NCI-H2081 treated with DMSO at 0.1 percent for 48 hours (cell line): ENCODE data around the gene SKAP2.

Source experiments
- DNase-seq: peaks from one replicate; lab custom pipeline; 2025; lab: John Stamatoyannopoulos, UW

SKAP2 gene

DNA sequence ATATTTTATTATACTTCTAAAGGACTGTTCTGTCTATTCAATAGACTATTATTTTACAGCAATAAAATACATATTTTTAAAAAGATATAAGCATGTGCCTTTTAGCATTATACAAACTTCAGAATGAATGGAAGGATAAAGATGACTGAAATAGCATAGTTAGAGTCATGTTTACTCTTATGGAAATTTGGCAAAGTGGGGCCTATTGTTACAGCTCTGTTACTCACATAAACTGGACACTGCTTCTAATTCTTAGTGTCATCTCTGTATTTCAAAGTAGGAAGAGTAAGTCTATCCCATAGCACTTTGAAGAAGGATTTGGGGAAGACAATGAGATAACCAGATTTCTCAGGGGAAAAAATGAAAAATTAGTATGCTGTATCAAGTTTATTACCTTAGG lies 168.2 kb downstream of the SKAP2 start:
- DNase-seq, result no peak

DNA sequence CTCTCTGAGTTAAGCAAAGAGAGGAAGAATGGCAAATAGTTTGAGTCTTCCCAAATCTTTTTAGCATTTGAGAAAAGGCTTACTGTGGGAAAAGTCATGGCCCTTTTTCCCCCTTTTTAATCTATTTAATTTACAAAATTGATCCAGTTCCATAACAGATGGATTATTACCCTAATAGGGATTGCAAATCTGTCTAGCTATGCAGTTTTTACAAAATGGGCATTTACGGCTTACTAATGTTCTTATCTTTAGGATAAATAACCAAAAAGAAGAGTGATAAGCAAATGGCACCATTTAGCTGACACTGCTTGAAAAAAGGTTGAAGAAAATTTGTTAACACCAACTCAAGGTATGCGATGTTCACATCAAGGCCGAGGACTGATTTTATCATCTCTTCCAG lies 169.7 kb downstream of the SKAP2 start:
- no peak for DNase-seq

DNA sequence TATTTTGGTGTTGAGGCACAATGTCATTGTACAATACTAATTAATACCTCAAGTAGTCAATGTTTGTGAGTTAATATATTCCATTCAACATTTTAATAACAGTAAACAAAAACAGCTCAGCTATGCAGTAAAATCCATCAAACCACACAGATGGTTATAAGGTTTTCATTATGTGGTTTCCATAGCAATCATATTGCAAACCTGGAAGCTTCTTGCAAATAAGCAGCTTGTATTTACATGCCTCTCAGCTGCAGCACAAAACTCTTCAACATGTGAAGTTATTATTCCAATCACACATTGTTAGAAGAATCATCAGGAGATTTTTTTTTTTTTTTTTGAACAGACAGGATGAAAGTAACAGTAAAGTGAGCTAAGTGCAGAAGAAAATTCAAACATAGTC lies 170.2 kb downstream of the SKAP2 start:
- DNase-seq, result no peak

DNA sequence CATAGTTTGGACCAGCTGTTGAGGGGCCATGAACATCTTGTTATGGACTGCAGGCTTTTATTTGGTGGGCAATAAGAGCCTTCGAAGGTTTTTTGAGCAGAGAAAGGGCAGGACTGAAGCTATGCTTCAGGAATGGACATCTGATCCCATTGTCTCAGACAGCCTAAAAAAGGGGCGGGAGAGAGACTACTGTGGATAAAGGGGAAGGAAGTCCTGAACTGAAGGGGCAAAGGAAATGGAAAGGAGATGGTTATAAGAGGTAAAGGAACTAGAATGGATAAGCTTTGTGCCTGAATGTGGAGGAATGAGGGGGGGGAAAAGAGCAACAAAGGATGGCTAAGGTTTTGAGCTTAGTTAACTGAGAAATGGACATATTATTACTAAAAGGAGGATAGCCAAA lies 172.5 kb downstream of the SKAP2 start:
- DNase-seq, result no peak

DNA sequence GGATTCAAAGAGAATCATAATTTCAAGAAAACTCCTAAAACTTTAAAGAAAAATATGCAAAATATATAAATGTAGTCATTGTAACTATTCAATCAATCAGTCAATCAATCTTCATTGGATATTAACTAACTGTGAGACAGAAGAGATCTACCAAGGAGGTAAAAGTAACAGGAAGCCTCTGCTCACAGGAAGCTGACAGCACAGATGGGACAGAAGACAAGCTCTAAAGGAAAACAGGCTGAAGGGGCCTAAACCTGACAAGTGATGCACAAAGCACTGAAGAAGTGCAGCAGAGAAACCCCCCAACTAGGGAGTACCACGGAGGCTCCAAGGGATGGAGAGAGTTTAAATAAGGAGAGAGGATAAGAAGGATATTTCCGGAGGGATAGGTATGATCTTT lies 173.0 kb downstream of the SKAP2 start:
- DNase-seq, result no peak

DNA sequence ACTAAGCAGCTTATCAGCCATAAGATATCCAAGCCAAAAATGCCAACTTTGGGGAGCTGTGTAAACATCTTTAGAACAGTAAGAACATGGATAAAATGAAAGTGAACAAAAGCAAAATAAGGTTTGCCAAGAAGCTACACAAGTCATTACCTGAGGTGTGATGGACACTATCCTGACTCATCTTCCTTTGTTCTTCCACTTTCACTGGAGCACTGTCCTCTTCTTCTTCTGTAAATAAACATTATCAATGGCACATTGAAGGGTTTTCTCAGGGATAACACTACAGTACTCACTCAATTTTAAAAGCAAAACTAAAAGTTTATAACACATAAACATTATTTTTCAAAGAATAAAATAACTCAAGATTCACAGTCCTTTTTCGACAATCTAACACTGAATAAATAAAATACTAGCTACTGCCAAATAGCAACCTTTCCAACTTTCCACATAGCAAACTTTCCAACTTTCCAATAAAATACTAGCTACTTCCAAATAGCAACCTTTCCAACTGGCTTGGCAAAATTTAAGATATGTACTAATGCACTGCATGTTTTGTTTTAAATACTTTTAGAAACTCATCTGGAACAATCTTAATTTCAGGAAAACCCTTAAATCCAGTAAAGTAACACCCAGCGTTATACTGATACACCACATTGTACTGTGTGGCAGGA lies 174.1 kb downstream of the SKAP2 start:
- no peak for DNase-seq

DNA sequence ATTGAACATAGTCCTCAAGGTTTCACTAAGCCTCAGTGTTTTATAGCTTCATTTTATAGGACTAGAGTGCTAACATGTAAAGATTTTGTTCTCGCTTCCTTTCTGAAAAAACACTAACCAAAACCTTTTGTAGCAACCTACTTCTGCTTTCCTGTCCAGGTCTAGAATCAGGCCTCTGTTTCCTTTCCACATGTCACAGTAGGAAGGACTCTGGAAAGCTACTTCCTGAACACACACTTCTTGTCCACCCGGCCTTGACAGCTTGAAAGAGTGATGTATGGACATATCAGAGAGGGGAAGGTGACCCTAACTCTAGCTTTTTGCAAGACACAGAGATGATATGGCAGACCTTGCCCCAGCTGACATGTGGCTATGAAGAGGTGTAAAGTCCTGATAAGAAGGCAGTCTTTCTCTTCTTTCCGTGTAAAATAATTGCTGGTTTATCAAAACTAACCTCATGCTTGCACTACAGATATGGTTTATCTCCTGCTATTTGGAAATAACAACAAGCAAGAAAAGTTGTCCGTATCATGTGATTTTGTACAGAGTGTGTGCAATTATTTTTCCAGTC lies 175.4 kb downstream of the SKAP2 start:
- DNase-seq, result no peak

DNA sequence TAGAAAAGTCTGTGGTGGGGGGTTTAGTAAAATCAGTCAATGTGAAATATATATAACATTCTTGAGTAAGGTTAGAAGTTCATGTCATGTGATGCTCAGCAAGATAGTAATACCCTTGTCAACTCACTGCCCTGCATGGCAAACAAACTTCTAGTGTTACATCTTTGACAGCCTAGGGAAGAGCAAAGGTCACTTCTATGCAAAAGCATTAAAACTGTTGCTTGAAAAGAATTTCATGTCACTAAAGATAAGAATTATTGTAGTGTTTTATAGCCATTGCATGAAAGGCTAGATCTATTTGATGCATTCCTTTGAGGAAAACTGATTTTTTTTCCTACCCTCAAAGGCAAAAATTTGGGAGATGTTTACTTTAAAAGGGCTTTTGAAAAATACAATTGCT lies 176.0 kb downstream of the SKAP2 start:
- no peak for DNase-seq

DNA sequence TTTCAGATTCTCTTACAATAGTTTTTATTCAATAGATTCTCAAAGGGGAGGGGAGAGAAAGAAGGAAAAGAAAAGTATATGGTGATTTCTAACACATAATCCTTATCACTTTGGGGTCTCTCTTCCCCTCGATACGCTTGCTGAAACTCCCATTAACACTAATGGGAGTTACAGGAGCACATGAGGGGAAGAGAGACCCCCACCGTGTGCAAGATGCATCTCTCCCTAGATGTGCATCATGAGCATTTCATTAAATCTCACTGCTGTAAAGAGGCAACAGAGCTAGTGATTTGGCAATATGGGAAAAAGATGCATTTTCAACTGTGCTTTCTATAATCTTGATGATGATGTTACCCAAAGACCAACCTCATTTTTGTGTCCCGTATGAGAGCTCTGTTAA lies 177.4 kb downstream of the SKAP2 start:
- DNase-seq, result no peak

DNA sequence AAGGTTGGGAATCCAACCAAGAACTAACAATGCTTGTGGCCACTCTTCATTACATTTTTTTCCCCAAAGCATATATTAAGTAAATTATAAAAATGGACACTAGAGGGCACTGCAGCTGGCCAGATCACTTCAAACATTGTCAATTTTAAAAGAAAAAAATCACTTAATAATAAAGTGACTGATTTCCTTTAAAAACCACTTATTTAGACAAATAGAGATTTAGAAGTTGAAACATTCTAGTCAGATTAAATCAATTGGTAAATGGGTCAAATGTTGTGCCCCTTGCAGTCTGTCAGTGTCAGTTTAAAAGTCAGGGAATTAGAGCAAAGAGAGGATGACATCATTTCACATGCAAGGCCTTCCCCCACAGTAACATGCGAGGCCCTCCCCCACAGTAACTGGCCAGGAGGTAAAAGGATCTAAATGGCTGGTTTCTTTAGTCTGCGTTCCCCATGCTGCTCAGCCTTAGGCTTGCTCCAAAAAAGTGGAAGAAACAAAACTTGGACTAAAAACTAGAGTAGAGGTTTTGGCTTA lies 177.9 kb downstream of the SKAP2 start:
- DNase-seq, result peak; percentile 32

DNA sequence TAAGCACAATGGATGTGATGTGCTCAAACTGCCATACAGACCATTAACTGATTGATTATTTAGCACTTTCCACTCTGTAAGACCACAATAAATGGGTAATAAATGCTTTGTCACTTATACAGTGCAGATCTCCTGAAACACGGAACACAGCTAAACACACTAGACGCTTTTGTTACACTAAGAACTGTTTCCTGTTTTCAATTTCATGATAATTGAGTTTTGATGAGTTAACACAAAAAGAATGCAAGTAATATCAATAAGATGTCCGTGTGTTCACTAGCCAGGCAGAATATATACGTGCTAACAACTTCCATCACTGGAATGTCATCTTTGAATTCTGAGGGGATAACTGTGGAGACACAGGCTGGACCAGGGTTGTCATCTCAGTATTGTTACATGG lies 178.8 kb downstream of the SKAP2 start:
- DNase-seq, result no peak

DNA sequence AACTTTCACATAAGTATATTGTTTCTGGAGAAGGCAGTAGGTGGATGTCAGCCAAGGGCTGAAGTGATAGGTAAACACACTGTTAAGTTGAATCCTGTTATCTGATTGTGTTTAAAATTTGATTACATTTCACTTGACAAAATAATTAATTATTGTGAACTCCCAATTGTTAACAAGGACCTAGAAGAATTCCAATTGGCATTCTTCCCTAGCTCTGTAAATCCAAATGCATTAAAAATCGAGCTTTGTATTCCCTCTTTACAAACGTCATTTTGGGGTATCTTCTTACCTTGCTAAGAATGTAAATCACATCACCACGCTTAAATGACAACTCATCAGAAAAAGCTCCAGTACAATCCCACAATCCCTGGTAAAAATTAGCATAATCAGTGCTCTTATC lies 179.9 kb downstream of the SKAP2 start:
- DNase-seq, result no peak

DNA sequence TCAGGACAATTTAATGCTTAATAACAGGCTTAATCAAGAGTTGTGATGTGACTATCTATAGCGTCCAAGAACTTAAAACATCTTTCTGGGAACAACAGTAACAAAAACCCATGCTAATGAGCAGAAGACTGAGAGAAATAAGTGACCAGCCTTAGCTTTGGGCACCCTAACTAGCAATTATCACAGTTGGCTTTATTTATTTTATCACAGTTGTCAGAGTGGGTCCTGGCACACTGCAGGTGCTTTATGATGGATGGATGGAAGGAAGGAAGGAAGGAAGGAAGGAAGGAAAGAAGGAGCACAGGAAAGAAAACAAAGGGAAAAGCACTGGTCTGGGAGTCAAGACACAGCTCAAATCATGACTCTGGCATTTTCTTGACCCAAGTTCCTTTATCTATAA lies 181.1 kb downstream of the SKAP2 start:
- no peak for DNase-seq

DNA sequence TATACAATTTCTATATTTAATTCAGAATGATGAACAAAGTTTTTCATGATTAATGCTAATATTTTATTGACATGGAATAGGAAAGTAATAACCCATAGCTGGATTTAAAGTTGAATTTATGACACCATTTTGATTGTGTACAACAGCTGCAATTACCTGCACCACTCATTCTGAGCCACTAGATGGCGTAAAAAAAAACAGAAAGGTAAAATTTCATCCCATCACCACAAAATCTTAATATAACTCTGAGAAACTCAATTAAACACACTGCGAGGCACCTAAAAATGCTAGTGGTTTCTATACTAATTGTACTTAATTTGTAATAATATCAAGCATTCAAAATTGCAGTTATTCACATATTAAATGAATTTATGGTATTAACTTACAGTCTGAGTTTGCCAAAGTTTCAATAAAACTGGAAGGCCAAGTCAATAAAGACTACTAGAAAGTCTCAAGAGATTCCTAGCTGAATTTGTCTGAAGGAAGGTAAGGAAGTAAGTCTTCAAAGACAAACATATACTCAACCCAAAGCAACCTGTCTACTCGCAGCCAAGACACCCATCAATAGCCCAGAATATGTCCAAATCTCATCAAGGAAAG lies 182.5 kb downstream of the SKAP2 start:
- DNase-seq, result no peak

DNA sequence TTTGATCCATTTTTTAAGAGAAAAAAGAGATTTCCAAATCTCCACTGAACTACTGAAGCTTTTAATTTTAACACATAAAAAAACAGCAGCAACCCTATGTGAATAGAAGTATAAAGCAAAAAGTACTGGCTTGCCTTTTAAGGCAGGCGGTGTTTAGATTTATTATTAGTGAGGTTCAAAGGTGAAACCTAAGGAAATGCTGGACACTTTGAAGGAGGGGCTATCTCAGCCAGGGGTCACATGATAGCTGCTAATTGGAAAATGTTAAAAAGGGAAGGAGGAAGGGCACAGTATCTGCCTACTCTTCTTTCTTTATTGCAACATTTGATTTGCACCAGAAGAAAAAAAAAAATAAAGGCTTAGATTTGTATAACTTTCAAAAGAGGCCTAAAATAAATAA lies 183.8 kb downstream of the SKAP2 start:
- no peak for DNase-seq

DNA sequence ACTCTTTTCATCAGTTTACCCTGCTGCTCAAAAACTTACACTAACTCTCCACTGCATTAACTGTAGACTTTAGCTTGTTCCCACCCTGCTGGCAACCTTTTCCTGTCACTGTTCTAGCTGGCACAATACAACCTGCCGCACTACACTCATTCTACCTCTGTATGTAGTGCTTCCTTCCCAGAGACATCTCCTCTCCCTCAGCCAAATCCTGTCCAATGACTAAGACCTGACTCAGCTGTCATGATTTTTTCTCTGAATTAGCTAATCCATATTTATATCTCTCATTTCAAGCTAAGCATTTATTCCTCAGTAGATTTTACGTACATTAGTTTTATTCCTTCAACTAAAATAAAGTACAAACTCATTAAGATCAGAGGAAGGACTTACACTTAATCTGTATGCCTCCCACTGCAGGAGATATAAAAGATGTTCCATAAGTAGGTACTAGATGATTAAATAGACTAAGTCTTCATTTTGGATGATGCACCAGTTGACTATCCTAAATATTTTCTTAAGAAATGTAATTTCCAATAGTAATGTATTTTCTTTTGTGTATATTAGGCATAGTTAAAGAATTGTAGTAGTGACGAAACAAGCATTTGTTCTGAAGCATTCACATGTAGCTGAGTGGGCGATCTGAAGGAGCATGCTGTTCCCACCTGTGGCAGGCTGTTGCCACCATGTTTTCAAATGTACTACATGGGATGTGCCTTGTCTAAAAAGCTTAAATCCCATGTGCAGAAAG lies 189.1 kb downstream of the SKAP2 start:
- no peak for DNase-seq

DNA sequence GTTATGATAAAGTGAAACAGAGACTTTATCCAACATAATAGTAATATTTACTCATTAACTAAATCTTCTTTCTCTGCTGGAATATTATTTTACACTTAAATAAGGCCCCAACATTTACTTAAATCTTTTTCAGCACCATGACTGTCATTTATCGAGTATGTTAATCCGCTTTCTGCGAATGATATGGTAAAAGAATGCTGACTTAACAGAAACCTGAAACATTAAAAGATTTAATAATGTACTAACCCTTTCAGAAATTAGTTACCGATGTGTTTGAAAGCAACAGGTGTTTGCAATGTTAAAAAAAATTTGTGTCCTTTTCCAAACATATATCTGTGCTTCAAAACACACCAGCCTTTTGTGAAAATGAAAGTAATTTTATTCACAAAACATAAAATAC lies 190.5 kb downstream of the SKAP2 start:
- DNase-seq, result no peak

DNA sequence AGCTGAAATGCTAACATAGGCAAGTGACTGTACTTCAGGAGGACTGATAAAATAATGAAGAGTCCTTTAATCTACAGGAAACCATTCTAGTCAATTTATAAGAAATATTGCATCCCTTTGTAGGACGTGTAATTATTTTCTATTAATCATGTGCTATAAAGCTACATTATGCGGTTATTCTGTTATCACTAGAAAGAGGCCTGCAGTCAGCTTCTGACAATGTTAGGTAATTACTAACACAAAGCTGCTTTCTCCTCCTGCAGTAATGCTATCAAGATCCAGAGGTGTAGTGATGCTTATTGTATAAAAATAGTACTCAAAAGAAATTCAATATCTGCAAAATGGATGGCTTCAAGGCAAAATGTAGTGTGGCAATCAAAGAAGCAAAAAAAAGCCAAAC lies 191.1 kb downstream of the SKAP2 start:
- DNase-seq, result no peak

DNA sequence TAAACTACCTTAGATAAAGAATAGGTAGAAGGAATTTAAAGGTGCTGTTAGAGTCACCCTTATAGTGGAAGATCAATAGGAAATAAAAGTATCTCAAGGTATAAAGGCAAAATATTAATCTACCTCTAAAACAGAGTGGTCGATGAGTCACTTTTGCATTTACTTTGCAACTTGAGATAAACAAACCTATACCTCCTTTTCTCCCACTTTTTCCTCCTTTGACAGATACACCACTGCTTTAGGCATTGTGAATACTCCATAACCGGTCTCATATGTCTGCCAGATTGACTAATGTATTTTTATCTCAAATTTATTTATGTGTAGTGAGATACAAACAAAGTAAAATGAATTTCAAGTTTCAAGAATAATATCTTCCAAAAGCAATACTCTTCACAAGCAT lies 193.5 kb downstream of the SKAP2 start:
- DNase-seq, result no peak

DNA sequence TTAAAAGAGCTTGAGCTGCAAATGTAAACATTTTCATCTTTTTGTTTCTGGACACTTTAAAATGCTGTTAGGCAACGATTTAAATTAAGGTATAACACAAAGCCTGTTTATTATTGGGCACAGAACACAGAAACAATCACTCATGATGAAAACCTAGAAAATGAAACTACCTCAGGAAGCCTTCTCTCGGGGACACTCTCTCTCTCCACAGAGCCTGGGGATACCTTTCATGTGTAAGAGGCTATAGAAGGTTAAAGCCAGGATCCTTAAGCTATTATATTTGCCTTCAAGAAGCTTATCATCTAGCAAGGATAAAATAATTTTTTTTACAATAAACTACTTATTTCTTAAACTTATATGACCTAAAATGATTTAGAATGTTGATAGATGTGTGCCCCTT lies 194.1 kb downstream of the SKAP2 start:
- DNase-seq, result no peak

DNA sequence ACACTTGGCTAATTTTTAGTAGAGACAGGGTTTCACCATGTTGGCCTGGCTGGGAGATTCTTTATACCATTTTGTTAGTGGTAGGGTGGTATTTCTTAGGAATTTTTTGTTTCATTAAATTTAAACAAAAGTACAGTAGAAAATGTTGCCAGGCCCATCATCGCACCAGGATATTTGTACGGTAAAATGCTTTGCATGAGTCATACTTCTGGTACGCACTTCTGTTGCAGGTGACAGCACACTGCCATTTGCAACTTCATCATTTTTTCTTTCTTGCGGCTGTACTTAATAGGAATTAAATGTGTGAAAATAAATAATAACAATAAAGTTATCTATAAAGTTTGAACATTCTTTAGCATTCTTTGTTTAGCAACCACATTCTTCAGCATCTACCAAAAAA lies 195.6 kb downstream of the SKAP2 start:
- DNase-seq, result no peak

DNA sequence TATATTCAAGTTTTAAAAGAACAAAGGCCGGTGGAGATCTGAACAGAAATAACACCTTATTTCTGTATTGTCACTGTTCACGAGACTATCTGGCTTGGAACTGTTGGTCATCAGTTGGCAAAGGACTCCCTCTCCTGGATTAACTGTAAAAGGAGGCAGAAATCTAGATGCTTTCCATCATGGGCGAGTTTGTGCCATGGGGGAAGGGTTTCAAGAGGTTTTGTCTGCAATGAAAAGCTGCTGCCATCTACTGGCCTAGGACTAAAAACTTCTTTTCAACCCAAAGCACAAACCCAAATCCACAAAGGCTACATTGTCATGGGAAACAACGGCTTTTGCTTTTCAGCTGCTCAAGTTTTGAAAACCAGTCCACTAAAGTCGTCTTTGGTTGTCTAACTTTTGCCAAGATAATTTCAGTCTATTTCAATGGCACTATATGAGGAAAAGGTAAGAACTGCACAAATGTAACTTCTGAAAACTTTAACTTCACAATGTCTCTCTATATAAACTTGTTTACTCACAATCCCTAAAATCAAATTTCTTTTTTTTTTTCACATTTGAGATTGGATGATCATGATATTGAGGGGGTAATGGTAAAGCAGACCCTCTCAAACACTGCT lies 196.8 kb downstream of the SKAP2 start:
- peak; percentile 99 for DNase-seq
